ENCODE measurements around the gene SPTAN1. TPM values are rescaled to one million over a fixed set of nuclear protein-coding genes. Genes with fewer than 3 reads are reported as not detected.

The SPTAN1 gene
- total RNA-seq, 1 experiment from 2014 or later, result 408 TPM

DNA sequence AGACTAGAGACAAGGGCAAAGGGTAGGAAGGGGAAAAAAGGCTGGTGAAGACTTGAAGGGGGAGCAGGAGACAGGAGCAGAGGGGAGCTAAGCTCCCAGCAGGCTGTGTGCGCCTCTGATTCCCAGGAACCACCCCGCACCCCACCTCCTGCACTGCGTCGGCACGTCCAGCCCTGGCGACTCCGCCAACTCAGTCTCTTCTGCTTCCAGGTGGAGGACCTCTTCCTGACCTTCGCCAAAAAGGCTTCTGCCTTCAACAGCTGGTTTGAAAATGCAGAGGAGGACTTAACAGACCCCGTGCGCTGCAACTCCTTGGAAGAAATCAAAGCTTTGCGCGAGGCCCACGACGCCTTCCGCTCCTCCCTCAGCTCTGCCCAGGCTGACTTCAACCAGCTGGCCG lies 73.8 kb downstream of the SPTAN1 start:
- peaks cover 14% of the 10 kb centered on the region for H3K36me3 ChIP-seq (ENCODE audit: control insufficient read depth, insufficient read depth, low read length)
- TF ChIP-seq, protein P1, sequence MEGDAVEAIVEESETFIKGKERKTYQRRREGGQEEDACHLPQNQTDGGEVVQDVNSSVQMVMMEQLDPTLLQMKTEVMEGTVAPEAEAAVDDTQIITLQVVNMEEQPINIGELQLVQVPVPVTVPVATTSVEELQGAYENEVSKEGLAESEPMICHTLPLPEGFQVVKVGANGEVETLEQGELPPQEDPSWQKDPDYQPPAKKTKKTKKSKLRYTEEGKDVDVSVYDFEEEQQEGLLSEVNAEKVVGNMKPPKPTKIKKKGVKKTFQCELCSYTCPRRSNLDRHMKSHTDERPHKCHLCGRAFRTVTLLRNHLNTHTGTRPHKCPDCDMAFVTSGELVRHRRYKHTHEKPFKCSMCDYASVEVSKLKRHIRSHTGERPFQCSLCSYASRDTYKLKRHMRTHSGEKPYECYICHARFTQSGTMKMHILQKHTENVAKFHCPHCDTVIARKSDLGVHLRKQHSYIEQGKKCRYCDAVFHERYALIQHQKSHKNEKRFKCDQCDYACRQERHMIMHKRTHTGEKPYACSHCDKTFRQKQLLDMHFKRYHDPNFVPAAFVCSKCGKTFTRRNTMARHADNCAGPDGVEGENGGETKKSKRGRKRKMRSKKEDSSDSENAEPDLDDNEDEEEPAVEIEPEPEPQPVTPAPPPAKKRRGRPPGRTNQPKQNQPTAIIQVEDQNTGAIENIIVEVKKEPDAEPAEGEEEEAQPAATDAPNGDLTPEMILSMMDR (IDR thresholded peaks at IDR 0.05; ENCODE audit: insufficient read depth in 1 of 2, low read depth in 1 of 2, low read length in 1 of 2, severe bottlenecking in 1 of 2, unreplicated experiment in 1 of 2), result no peak
- CTCF ChIA-PET, result interaction anchor here (0.6 kb wide), 1 partner anchor 404 kb away, joined by 4 read pairs; no protein-coding TSS in a partner anchor

DNA sequence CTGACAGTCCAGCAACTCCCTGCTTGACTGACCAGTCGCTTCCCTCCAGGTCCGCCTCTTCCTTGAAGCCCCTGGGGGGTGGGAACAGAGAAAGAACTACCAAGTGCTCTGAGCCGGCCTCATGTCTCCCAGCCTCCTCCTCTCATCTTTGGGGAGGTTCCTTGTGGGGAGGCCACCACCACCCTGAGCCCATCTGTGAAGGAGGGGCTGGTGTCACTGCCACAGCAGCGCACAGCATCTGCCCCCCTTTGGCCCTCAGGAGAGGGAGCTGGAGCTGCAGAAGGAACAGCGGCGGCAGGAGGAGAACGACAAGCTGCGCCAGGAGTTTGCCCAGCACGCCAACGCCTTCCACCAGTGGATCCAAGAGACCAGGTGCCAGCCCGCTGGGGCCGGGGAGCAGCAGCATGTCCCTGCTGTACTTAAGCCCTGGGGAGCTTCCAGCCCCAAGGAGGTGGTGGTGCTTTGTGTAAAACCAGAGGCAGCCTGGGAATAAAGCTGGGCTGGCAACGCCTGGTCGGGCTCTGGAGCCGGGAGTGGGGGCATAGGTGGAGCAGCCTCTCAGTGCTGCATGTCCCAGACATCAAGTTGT lies 74.8 kb downstream of the SPTAN1 start:
- TF ChIP-seq, protein P1 (IDR thresholded peaks at IDR 0.05; ENCODE audit: insufficient read depth in 1 of 2, low read depth in 1 of 2, low read length in 1 of 2, severe bottlenecking in 1 of 2, unreplicated experiment in 1 of 2), result no peak
- no peak overlapping the region for H3K27ac Mint-ChIP-seq (ENCODE audit: unreplicated experiment)
- Histone ChIP-seq H3K4me3 (ENCODE audit: low read depth, low read length) (no peak overlapping the region), H3K9me3 (no peaks in the 10 kb centered on the region), H3K36me3 (ENCODE audit: control insufficient read depth, insufficient read depth, low read length) (peaks cover 9% of the 10 kb centered on the region), H3K27me3 (replicated peaks; ENCODE audit: control insufficient read depth, insufficient read depth, low read length) (no peaks in the 10 kb centered on the region), H3K4me1 (no peaks in the 10 kb centered on the region)
- H3K27me3 Mint-ChIP-seq (ENCODE audit: insufficient read depth, unreplicated experiment), result no peaks in the 10 kb centered on the region
- DNase-seq, result no peak
- no peak overlapping the region for H3K4me3 Mint-ChIP-seq (ENCODE audit: unreplicated experiment)
- H3K4me1 Mint-ChIP-seq (ENCODE audit: low read depth, unreplicated experiment), result peaks cover 13% of the 10 kb centered on the region
- H3K9me3 Mint-ChIP-seq (ENCODE audit: unreplicated experiment), result no peaks in the 10 kb centered on the region
- POLR2A ChIA-PET, result interaction anchor here (0.5 kb wide), 1 partner anchor 17 kb away, joined by 4 read pairs; no protein-coding TSS in a partner anchor
- peaks cover 98% of the 10 kb centered on the region for H3K36me3 Mint-ChIP-seq (ENCODE audit: insufficient read depth, unreplicated experiment)
- no TSS peak for BruUV-seq (replicated peaks)
- CTCF ChIA-PET, result no interaction called here
- intact Hi-C loops (cut with micrococcal nuclease; ENCODE audit: unreplicated experiment), result no loop called here

More for the DNA sequence above, 73.8 kb downstream of the SPTAN1 start:
- H3K4me1 Mint-ChIP-seq (ENCODE audit: low read depth, unreplicated experiment), result peaks cover 13% of the 10 kb centered on the region
- POLR2A ChIA-PET, result no interaction called here
- intact Hi-C loops (cut with micrococcal nuclease; ENCODE audit: unreplicated experiment), result no loop called here
- BruUV-seq (replicated peaks), result TSS peak; percentile 61
- DNase-seq, result no peak
- H3K9me3 Mint-ChIP-seq (ENCODE audit: unreplicated experiment), result no peaks in the 10 kb centered on the region
- peaks cover 98% of the 10 kb centered on the region for H3K36me3 Mint-ChIP-seq (ENCODE audit: insufficient read depth, unreplicated experiment)
- no peaks in the 10 kb centered on the region for H3K9me3 ChIP-seq
- no peaks in the 10 kb centered on the region for H3K27me3 Mint-ChIP-seq (ENCODE audit: insufficient read depth, unreplicated experiment)
- H3K27me3 ChIP-seq (replicated peaks; ENCODE audit: control insufficient read depth, insufficient read depth, low read length), result no peaks in the 10 kb centered on the region
- no peak overlapping the region for H3K27ac Mint-ChIP-seq (ENCODE audit: unreplicated experiment)
- H3K4me3 Mint-ChIP-seq (ENCODE audit: unreplicated experiment), result no peak overlapping the region
- no peak overlapping the region for H3K4me3 ChIP-seq (ENCODE audit: low read depth, low read length)
- H3K4me1 ChIP-seq, result no peaks in the 10 kb centered on the region

DNA sequence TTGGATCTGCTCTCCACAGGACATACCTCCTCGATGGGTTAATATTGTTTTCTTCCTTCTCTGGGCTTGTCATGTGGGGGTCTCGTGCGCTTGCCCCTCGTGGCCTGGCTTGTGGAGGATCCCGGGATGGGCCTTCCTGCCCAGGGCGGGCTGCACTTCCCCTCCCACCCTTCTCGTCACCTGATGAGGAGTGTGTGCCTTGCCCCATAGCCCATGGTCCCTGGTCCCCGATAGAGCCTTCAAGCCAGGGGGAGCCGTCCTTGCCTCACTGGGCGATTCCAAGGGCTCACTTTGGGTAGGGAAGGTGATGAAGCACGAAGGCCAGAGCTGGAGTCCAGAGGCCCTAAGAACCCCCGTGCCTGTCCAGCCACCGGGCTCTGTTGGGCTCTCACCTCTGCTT lies 75.5 kb downstream of the SPTAN1 start:
- peaks cover 98% of the 10 kb centered on the region for H3K36me3 Mint-ChIP-seq (ENCODE audit: insufficient read depth, unreplicated experiment)
- Histone ChIP-seq H3K4me1 (no peaks in the 10 kb centered on the region), H3K36me3 (ENCODE audit: control insufficient read depth, insufficient read depth, low read length) (peaks cover 9% of the 10 kb centered on the region), H3K9me3 (no peaks in the 10 kb centered on the region), H3K27me3 (replicated peaks; ENCODE audit: control insufficient read depth, insufficient read depth, low read length) (no peaks in the 10 kb centered on the region), H3K4me3 (ENCODE audit: low read depth, low read length) (no peak overlapping the region)
- no peak for DNase-seq
- intact Hi-C loops (cut with micrococcal nuclease; ENCODE audit: unreplicated experiment), result no loop called here
- TF ChIP-seq, protein P1 (IDR thresholded peaks at IDR 0.05; ENCODE audit: insufficient read depth in 1 of 2, low read depth in 1 of 2, low read length in 1 of 2, severe bottlenecking in 1 of 2, unreplicated experiment in 1 of 2), result no peak
- H3K27me3 Mint-ChIP-seq (ENCODE audit: insufficient read depth, unreplicated experiment), result no peaks in the 10 kb centered on the region
- H3K27ac Mint-ChIP-seq (ENCODE audit: unreplicated experiment), result no peak overlapping the region
- H3K9me3 Mint-ChIP-seq (ENCODE audit: unreplicated experiment), result no peaks in the 10 kb centered on the region
- H3K4me3 Mint-ChIP-seq (ENCODE audit: unreplicated experiment), result no peak overlapping the region
- ChIA-PET POLR2A (interaction anchor here (0.5 kb wide), 1 partner anchor 17 kb away, joined by 4 read pairs; no protein-coding TSS in a partner anchor), CTCF (no interaction called here)
- peaks cover 13% of the 10 kb centered on the region for H3K4me1 Mint-ChIP-seq (ENCODE audit: low read depth, unreplicated experiment)
- BruUV-seq (replicated peaks), result no TSS peak
